Neuron (in vitro differentiated cells): Measurements from ENCODE around the gene G2E3.
"Not testable (repeated sequence)": the region's sequence is repeated elsewhere in the genome, so short reads cannot be mapped to it uniquely, and the experiment has no call there.

Experiments
- H2AFZ ChIP-seq: one replicate; pipeline ENCODE4 v1.6.1; 2013; ENCODE audit warnings: low read depth, mild to moderate bottlenecking, inconsistent platforms, low read length, moderate library complexity
- H3K27me3 ChIP-seq: one replicate; pipeline ENCODE4 v1.6.1; 2013; ENCODE audit warnings: low read length; ENCODE audit not compliant: insufficient read depth
- H3K36me3 ChIP-seq: one replicate; pipeline ENCODE4 v1.6.1; 2013; ENCODE audit warnings: low read length; ENCODE audit not compliant: insufficient read depth
- H3K4me1 ChIP-seq: one replicate; pipeline ENCODE4 v1.6.1; 2013; ENCODE audit warnings: low read length; ENCODE audit not compliant: insufficient read depth
- H3K4me3 ChIP-seq: 2 replicates; pipeline ENCODE4 v1.5.1; 2013; ENCODE audit warnings: mild to moderate bottlenecking, low read length, moderate library complexity
- H3K9me3 ChIP-seq: one replicate; pipeline ENCODE4 v1.6.1; 2013; ENCODE audit warnings: low read length

G2E3 gene

GRCh38 chr14:30623412-30624131 lies 64.6 kb downstream of the G2E3 start:
- Histone ChIP-seq H3K36me3 (peaks cover 2% of the 10 kb centered on the region), H3K4me1 (peaks cover 10% of the 10 kb centered on the region), H3K9me3 (peaks cover 4% of the 10 kb centered on the region), H3K4me3 (peak overlapping the region; percentile 72), H3K27me3 (no peaks in the 10 kb centered on the region), H2AFZ (no peak overlapping the region)

GRCh38 chr14:30624132-30624423 lies 65.1 kb downstream of the G2E3 start:
- peaks cover 4% of the 10 kb centered on the region for H3K9me3 ChIP-seq
- peaks cover 10% of the 10 kb centered on the region for H3K4me1 ChIP-seq
- peaks cover 2% of the 10 kb centered on the region for H3K36me3 ChIP-seq
- no peaks in the 10 kb centered on the region for H3K27me3 ChIP-seq
- H2AFZ ChIP-seq = no peak overlapping the region
- peak overlapping the region; percentile 72 for H3K4me3 ChIP-seq

- Histone ChIP-seq H2AFZ (no peak overlapping the region), H3K36me3 (peaks cover 2% of the 10 kb centered on the region), H3K4me1 (peaks cover 10% of the 10 kb centered on the region)
Measured at GRCh38 chr14:30625533-30625932, 66.6 kb downstream of the G2E3 start.

GRCh38 chr14:30629432-30629831 lies 70.5 kb downstream of the G2E3 start:
- H3K9me3 ChIP-seq, H3K4me3 ChIP-seq, H3K27me3 ChIP-seq, H2AFZ ChIP-seq, H3K4me1 ChIP-seq: not testable (repeated sequence)
- peaks cover 22% of the 10 kb centered on the region for H3K36me3 ChIP-seq

More at GRCh38 chr14:30625533-30625932, 66.6 kb downstream of the G2E3 start:
- H3K27me3 ChIP-seq = no peaks in the 10 kb centered on the region
- H3K4me3 ChIP-seq = no peak overlapping the region
- peaks cover 4% of the 10 kb centered on the region for H3K9me3 ChIP-seq

- no peak overlapping the region for H2AFZ ChIP-seq
- peaks cover 26% of the 10 kb centered on the region for H3K36me3 ChIP-seq
- H3K4me1 ChIP-seq = no peaks in the 10 kb centered on the region
- peaks cover under 1% of the 10 kb centered on the region for H3K9me3 ChIP-seq
- H3K4me3 ChIP-seq = no peak overlapping the region
- H3K27me3 ChIP-seq = no peaks in the 10 kb centered on the region
Measured at GRCh38 chr14:30630248-30630647, 71.3 kb downstream of the G2E3 start.

- peaks cover 2% of the 10 kb centered on the region for H3K9me3 ChIP-seq
- H3K4me1 ChIP-seq = no peaks in the 10 kb centered on the region
- H2AFZ ChIP-seq = no peak overlapping the region
- H3K4me3 ChIP-seq = no peak overlapping the region
- H3K27me3 ChIP-seq = no peaks in the 10 kb centered on the region
- peaks cover 31% of the 10 kb centered on the region for H3K36me3 ChIP-seq
Measured at GRCh38 chr14:30632730-30633129, 73.8 kb downstream of the G2E3 start.

GRCh38 chr14:30638926-30639325 lies 80.0 kb downstream of the G2E3 start:
- no peaks in the 10 kb centered on the region for H3K4me1 ChIP-seq
- H3K36me3 ChIP-seq = peaks cover 47% of the 10 kb centered on the region
- no peaks in the 10 kb centered on the region for H3K27me3 ChIP-seq
- H3K4me3 ChIP-seq = no peak overlapping the region
- H3K9me3 ChIP-seq = peaks cover 4% of the 10 kb centered on the region
- H2AFZ ChIP-seq = no peak overlapping the region

GRCh38 chr14:30641207-30641606 lies 82.2 kb downstream of the G2E3 start:
- peaks cover 18% of the 10 kb centered on the region for H3K9me3 ChIP-seq
- H3K27me3 ChIP-seq = no peaks in the 10 kb centered on the region
- H3K36me3 ChIP-seq = peaks cover 53% of the 10 kb centered on the region
- no peaks in the 10 kb centered on the region for H3K4me1 ChIP-seq
- H3K4me3 ChIP-seq = no peak overlapping the region
- H2AFZ ChIP-seq = no peak overlapping the region

GRCh38 chr14:30644462-30644861 lies 85.5 kb downstream of the G2E3 start:
- H3K9me3 ChIP-seq = peaks cover 19% of the 10 kb centered on the region
- not testable (repeated sequence) for H3K4me3 ChIP-seq, H3K27me3 ChIP-seq, H2AFZ ChIP-seq, H3K4me1 ChIP-seq
- H3K36me3 ChIP-seq = peaks cover 45% of the 10 kb centered on the region

- Histone ChIP-seq H3K27me3 (no peaks in the 10 kb centered on the region), H3K36me3 (peaks cover 48% of the 10 kb centered on the region), H2AFZ (no peak overlapping the region), H3K4me1 (no peaks in the 10 kb centered on the region), H3K4me3 (no peak overlapping the region), H3K9me3 (peaks cover 19% of the 10 kb centered on the region)
Measured at GRCh38 chr14:30645600-30645999, 86.6 kb downstream of the G2E3 start.

- no peak overlapping the region for H3K4me3 ChIP-seq
- H2AFZ ChIP-seq = no peak overlapping the region
- peaks cover 47% of the 10 kb centered on the region for H3K36me3 ChIP-seq
- H3K9me3 ChIP-seq = peaks cover 19% of the 10 kb centered on the region
- H3K4me1 ChIP-seq = no peaks in the 10 kb centered on the region
- H3K27me3 ChIP-seq = no peaks in the 10 kb centered on the region
Measured at GRCh38 chr14:30648471-30648870, 89.5 kb downstream of the G2E3 start.

GRCh38 chr14:30651937-30652336 lies 93.0 kb downstream of the G2E3 start:
- Histone ChIP-seq H3K27me3 (no peaks in the 10 kb centered on the region), H3K4me1 (no peaks in the 10 kb centered on the region), H2AFZ (no peak overlapping the region), H3K4me3 (no peak overlapping the region), H3K36me3 (peaks cover 55% of the 10 kb centered on the region), H3K9me3 (no peaks in the 10 kb centered on the region)

- no peaks in the 10 kb centered on the region for H3K27me3 ChIP-seq
- H3K9me3 ChIP-seq = no peaks in the 10 kb centered on the region
- no peaks in the 10 kb centered on the region for H3K4me1 ChIP-seq
- H3K36me3 ChIP-seq = peaks cover 62% of the 10 kb centered on the region
- H2AFZ ChIP-seq = no peak overlapping the region
- no peak overlapping the region for H3K4me3 ChIP-seq
Measured at GRCh38 chr14:30655124-30655523, 96.2 kb downstream of the G2E3 start.

GRCh38 chr14:30655658-30656057 lies 96.7 kb downstream of the G2E3 start:
- Histone ChIP-seq H3K4me1 (no peaks in the 10 kb centered on the region), H3K9me3 (no peaks in the 10 kb centered on the region), H3K4me3 (no peak overlapping the region), H3K36me3 (peaks cover 57% of the 10 kb centered on the region), H2AFZ (no peak overlapping the region), H3K27me3 (no peaks in the 10 kb centered on the region)
